Measurements from ENCODE around the gene ADCY2.

GRCh38 chr5:7728076-7728475, 332.1 kb downstream of the ADCY2 start:
- TF ChIP-seq CTCF (IDR thresholded peaks at IDR 0.05) (no peak), POLR2A (IDR thresholded peaks at IDR 0.05; ENCODE audit: low read depth) (no peak), POLR2AphosphoS5 (IDR thresholded peaks at IDR 0.05) (no peak)
